GM19099 (cell line): Measurements from ENCODE around the gene LAMP5.

ENCODE experiments used
- POLR2A ChIP-seq: IDR thresholded peaks from 3 replicates; pipeline ENCODE4 v1.6.1; 2011; ENCODE audit warnings: low read depth; ENCODE audit not compliant: insufficient read length; ENCODE audit errors: extremely low read depth

Gene LAMP5

DNA sequence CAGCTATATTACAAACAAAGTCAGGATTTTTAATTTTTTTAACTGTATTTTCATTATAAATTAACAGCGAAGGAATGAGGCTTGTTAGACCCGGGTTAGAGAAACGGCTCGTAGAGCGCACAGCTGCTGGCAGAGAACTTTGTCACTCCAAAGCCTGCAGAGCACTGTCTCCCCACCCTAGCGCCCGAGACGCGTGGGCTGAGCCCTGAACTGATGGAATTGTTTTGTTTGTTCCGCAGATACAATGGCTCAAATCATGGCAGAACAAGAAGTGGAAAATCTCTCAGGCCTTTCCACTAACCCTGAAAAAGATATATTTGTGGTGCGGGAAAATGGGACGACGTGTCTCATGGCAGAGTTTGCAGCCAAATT lies 810 bp downstream of the LAMP5 start:
- no peak for TF ChIP-seq POLR2A

DNA sequence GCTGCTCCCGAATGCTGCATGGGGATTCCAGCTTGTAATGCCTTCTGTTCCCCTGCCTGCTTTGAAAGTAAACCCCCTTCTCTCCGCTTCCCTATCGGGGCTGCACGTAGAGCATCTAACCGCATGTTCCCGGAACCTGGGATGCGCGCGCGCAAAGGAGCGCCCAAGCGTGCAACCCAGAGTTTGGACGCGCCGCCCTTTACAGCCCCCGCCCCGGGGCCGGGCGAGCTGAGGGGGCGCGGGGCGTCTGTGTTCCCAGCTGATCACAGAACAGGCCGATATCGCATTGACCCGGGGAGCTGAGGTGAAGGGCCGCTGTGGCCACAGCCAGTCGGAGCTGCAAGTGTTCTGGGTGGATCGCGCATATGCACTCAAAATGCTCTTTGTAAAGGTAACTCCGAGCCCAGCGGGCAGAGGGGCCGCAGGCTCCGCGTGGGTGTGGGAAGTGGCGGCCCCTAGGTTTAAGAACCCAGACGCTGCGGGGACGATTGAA lies 1.4 kb downstream of the LAMP5 start:
- no peak for TF ChIP-seq POLR2A

DNA sequence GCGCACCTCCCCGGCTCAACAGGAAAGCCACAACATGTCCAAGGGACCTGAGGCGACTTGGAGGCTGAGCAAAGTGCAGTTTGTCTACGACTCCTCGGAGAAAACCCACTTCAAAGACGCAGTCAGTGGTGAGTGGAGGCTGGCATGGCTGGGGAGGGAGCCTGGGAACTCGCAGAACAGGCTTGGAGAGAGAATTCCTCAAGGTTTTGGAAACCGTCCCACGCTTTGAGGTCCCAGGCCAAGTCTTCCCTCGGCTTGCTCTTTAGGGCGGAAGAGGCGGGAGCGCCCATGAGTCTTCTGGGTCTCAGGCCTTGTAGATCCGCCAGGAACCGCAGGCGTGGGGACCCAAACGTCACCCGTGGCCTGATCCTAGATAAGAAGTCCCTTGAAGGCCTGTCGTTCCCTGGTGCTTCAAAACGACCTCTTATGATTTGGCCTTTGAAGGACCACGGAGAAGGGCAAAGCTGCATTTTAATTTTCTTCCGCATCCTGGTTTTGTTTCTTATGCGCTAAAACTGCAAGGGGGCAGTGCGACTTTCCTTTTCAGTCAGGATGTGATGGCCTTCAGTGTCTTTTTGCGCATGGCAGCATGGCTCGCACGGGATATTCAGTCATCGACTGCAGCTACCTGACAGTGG lies 2.0 kb downstream of the LAMP5 start:
- TF ChIP-seq POLR2A, result no peak

DNA sequence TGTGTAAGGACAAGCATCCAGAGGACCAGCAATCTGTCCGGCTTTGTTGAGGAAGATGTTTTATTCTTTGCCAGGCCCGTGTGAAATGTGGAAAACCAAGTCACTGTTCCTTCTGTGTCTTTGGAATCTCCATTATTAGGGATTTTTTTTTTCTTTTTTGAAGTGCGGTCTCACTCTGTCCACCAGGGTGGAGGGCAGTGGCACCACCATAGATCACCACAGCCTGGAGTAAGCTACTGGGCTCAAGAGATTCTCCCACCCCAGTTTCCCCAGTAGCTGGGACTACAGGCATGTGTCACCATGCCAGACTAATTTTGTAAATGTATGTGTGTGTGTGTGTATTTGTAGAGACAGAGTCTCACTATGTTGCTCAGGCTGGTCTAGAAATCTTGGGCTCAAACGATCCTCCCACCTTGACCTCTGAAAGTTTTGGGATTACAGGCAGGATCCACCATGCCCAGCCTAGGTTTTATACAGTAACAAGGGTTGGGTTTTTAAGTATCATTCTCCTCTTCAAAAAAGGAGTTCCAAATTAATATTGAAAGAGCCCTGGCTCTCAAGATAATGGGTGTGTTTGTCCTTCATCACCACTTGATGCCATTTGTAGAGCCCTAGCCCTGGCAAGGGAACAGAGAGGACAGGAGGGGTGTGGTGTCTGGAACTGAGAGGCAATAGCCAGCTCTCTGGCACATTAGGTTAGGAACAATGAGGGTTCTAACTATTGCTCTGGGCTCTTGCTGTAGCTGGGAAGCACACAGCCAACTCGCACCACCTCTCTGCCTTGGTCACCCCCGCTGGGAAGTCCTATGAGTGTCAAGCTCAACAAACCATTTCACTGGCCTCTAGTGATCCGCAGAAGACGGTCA lies 3.1 kb downstream of the LAMP5 start:
- no peak for TF ChIP-seq POLR2A

DNA sequence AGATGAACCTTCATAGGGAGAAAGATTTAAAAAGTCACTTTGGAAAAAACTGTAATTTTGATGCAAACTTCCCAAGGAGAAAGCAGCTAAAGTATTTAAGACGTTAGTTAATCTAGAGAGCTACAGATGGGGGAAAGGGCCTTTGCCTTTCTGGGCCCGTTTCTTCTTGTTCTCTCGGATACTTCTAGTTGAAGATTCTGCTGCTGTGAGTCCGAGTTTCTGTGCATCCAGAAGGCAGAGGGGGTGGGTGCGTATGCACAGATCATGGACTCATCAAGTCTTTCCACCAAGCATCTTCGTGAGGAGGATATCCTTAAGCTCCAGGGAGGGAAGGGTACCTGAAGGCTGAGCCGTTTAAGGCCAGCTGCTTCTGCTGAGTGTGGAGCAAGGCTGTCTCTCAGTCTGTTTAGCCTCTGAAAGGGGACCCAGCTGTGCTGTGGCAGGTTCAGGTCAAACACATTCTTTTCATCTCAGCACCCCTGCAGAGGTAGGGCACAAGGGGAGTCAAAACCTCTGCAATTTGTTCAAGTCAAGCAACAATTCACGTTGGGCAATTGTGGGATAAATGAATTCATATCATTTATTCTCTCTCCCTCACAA lies 4.3 kb downstream of the LAMP5 start:
- TF ChIP-seq POLR2A, result no peak

DNA sequence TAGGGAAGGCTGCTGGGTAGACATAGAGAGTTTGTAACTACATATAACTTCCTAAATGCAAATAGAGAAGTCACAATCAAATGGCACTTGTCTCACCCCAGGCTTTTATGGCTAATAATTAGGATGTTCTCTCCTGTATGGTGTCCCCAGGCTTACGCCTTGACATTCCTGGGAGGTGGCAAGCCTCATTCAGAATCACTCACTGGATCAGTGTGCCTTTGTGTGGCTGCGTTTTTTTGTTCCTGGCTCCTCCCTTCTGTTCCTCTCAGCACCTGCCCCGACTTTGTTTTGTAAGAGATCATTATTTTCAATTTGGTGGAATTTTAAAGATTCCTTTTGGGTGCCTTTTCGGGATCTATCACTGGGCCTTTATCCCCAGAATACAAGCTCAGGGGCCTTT lies 5.7 kb downstream of the LAMP5 start:
- TF ChIP-seq POLR2A, result no peak

DNA sequence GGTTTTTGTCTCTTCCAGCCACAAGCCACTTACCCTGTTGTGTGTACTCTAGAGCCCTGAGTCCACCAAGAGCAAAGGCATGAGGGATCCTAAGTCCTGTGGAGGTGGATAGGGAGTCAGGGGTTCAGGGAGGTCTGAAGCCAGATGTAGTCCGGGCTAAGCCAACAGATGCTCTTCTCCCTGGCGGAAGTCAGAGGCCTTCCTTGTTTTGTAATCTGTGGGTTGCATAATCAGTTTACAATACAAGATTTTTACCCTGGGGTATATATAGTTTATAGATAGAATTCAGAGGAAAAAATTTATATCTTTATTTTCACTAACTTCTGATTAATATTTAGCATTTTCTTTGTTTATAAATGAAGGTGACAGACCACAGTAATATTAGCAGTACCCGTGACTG lies 9.2 kb downstream of the LAMP5 start:
- no peak for TF ChIP-seq POLR2A

DNA sequence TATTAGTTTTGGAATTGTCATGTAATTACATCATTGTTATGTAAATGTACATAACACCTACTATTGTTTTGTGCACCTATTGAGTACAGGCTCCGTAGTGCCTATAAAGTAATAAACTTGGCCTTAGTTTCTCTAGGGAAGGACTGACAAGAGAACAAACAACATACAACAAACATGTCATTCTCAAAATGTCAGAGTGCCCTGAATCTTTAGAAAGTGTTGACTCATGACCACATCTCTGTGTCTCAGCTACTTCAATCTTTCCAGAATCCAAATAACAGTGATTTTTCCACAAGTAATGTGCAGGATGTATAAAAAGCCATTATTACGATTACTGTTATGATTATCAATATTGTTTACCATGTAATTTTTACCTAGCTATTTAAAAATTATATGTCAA lies 17.2 kb downstream of the LAMP5 start:
- no peak for TF ChIP-seq POLR2A

DNA sequence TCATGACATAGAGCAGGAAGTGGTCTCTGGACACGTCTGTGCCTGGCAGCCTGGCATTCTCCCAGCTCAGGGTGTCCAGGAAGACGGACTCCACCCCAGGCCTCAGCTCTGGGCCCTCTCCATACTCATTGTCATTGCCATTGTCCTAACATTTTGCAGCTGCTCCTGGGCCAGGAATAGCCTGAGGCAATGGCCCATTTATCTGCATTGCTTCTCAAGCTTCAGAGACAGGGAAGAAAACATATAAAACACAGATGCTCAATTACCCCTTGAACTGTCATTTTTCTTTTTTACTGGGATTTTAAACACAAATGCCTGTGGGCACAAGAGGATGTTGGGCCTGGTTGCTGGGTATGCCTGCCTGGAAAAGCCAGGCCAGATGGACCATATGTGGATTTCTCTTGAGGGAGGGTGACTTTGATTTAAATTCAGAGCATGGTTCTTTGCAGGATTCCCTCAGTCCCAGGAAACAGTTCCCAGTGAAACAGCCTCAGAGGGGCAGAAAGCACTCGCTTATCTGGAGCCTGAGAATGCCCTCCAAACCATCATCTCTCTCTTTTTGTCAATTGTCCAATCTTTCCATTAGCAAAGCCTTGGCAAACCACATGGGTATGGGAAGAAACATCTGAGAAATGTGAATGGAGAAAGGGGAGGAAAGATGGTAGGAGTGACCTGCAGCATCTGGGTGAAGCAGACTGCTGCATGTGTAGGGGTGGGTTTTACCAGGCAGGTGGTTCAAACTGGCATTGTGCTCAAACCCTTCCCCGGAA lies 17.9 kb downstream of the LAMP5 start:
- TF ChIP-seq POLR2A, result no peak

DNA sequence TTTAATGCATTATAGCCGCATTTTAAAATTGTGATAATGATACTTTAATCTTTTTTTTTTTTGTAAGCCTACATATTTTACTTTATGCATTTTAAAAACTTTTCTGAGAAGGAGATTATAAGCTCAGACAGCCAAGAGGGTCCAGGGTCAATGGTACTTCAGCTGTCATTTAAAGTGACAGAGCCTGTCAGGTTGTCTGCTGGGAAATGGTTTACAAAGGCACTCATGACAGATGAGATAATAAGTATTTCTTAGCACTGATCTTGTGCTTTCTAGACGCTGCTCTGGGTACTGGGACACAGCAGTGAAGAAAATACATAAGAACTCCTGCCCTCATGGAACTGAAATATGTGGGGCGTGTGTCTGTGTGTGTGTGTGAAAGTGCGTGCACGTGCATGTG lies 19.6 kb downstream of the LAMP5 start:
- TF ChIP-seq POLR2A, result no peak

DNA sequence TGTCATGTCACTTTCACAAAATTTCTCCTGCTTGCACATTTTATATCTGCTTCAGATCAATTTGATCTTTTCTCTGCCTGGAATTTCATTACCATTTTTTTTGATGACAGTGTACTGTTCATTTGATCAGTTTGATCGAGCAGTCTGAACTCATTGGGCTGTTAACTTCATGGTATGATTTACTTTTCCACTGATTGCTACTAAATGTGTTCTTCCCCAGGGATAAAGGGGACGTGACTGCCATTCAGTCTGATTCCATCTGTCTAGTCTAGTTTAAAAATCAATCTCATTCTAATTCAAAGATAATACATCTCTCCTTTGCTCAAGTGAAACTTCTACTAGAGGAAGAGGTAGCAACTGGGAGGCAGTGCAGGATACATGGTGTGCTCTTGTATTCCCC lies 21.1 kb downstream of the LAMP5 start:
- TF ChIP-seq POLR2A, result no peak

DNA sequence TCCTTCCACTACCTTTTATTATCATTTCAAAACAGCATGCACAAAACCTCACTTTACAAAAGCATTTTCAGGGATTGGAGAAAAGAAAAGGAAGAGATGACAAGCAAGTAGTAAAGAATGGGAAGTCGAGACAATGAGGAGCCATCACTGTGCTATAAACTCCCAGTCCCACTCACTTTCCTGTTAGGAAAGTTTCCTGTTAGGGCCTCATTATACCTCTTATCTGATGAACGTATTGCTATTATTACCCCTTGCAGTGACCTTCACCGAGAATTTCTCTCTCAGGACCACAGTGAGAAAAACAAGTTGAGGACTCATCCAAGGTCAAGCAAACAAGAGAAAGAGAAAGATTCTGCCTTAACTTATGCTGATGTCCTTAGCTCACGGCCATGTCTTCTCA lies 28.8 kb downstream of the LAMP5 start:
- no peak for TF ChIP-seq POLR2A

DNA sequence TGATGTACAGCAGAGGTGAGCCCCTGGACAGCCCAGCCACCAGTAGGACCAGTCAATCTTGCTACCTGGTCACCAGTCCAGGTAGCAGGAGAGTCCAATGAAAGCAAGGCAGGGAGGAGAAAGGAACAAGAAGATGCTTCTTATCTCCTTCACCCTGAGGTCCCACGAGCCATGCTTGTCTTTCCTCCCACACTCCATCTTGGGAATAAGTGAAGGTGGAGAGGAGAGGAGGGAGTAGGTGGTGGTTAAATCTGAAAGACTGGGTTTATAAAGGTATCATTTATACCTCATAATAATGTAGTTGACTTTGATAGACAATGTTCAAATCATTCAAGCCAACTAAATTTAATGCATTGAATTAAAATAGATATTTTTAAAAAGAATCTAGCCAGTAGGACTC lies 35.9 kb downstream of the LAMP5 start:
- TF ChIP-seq POLR2A, result no peak

DNA sequence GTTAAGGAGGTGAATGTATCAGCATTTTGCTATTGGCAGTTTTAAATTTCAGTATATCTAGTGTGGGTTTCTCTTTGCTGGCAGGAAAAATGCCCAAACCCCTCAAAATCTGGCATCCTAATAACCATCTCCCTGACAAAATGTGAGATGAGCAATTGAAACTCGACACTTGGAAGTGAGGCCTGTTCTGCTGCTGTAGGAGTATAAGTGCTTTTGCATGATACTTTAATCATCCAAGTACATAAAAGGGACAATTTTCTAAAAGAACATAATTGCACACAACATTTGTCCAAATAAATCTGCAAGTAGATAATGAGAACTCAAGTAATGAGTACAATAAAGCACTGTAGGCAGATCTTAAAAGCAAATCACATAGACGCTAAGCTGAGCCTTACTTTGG lies 36.5 kb downstream of the LAMP5 start:
- TF ChIP-seq POLR2A, result no peak

DNA sequence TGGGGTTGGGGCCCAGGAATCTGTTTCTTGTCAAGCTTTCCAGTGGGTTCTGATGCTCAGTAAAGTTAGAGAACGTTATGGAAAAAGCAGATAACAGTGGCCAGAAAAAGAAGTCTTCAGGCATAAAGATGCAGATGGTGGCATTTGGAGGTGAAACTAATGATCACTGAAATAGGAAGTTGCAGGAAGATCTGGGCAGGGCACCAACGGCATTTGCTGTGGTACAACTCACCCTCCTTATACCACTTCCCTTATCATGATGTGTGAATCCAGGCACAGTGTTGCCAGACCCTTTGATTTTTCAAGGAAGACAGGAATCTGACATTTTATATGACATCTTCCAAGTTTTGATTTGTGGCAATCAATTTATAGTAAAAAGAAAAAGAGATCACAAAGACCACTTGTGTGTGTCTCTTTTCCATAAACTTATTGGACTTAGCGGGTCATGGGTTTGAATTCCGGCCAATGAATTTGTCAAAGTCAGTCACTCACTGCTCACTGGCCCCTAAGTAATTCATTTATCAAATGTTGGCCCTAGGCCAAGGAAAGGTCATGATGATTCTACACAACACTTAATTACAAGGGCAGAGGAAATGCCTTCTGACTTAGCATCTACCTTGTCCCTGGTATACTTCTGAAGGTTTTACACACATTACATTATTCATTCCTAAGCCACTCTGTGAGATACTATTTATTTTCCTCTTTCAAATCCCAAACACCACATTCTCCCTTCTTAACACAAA lies 37.6 kb downstream of the LAMP5 start:
- TF ChIP-seq POLR2A, result no peak

DNA sequence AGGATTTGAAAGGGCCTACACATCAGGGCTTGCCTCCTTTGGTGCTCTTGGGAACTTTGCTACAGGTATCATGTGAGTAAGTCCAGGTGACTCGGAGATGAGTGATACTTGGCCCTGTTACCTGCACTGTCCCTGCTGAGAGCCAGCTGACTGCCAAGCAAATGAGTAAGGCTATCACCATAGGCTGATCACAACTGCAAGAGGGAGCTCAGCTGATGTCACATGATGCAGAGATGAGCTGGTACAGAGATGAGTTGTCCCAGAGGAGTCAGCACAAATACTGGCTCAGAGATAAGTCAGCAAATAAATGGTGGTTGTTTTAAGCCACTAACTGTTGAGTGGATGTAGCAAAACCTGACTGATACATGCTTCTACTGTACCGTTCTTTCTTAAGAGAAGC lies 41.4 kb downstream of the LAMP5 start:
- TF ChIP-seq POLR2A, result no peak
